OCI-LY1 (cell line): ENCODE results near the gene KCNA3.
A peak's percentile ranks its signal among the peaks of the same experiment; 100 is the strongest.

Experiments used
- CTCF ChIP-seq: fragments of 200-600 bp; sonication (generic), shearing (Covaris generic); IDR thresholded peaks from 2 replicates; pipeline ENCODE4 v1.5.1; 2017; ENCODE audit warnings: mild to moderate bottlenecking, antibody characterized with exemption, low read length, moderate library complexity, mixed read lengths
- EZH2 ChIP-seq: fragments of 200-600 bp; sonication (generic), shearing (Covaris generic); IDR thresholded peaks from 2 replicates; pipeline ENCODE4 v1.8.0; 2017; ENCODE audit warnings: borderline replicate concordance, mixed run types, mild to moderate bottlenecking, antibody characterized with exemption, low read length, moderate library complexity, mixed read lengths

GRCh38 chr1:110637475-110637874, 37.3 kb downstream of the KCNA3 start:
- TF ChIP-seq CTCF (peak; percentile 9; the same call in 1 of the 2 replicates), EZH2 (no peak)
